ENCODE data around the gene POU3F1. TPM values are rescaled to one million over a fixed set of nuclear protein-coding genes. Genes with fewer than 3 reads are reported as not detected.

The POU3F1 gene
- total and polyA plus RNA-seq, 2 of the 4 experiments (the other 2 are of a cell fraction) = not detected

DNA sequence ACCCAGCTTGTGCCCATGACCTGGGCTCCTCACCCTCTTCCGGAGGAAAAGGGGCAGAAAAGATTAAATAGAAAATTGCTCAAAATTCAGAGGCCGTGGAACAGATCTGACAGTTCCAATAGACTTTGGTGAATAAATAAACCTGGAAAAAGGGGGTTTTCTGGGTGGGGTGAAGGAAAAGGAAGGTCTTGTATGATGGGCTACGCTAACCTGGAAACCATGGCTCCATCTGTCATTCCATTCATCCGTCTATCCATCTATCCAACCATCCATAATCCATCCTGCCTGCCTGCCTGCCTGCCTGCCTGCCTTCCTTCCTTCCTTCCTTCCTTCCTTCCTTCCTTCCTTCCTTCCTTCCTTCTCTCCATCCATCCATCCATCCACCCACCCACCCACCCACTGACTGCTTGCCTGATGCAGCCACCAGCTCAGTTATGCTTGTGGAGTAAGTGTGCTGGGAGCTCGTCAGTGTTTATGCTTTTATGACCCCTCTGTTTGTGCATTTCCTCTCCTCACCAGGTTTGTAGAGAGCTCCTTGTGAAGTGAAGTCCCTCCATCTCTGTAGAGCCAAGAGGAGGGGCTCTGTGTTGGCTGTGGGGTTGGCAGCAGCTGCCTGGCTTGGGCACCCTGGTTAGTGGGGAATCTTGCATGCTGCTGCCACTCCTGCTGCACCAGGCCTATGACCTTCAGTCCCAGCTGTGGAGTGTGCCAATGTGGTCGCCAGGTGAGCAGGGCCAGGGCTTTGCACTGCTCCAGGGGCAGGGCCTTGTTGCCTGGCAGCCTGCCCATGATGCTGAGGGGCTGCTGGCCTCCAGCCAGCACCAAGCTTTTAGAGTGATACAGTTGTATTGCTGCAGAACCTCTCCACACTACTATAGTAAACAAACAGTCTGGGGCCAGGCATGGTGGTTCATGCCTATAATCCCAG, 16.0 kb upstream of the POU3F1 start:
- H3K9me3 ChIP-seq (ENCODE audit: control insufficient read depth, insufficient read depth, low read length) = no peaks in the 10 kb centered on the region
- dilution Hi-C loops (cut with HindIII; ENCODE audit: low sequenced_read_pairs, unreplicated experiment) (no loop called here), intact Hi-C loops (cut with micrococcal nuclease) (no loop called here), in situ Hi-C loops (cut with MboI; ENCODE audit: low sequenced_read_pairs) (no loop called here)
- H3K18ac ChIP-seq (ENCODE audit: low read depth, low read length) = no peak overlapping the region
- TF ChIP-seq, protein P1, sequence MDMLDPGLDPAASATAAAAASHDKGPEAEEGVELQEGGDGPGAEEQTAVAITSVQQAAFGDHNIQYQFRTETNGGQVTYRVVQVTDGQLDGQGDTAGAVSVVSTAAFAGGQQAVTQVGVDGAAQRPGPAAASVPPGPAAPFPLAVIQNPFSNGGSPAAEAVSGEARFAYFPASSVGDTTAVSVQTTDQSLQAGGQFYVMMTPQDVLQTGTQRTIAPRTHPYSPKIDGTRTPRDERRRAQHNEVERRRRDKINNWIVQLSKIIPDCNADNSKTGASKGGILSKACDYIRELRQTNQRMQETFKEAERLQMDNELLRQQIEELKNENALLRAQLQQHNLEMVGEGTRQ (IDR thresholded peaks at IDR 0.05; ENCODE audit: low read depth, low read length) = no peak
- no peak for TF ChIP-seq FOS (IDR thresholded peaks at IDR 0.05; ENCODE audit: low read depth, low read length)
- no peak overlapping the region for H3K9ac ChIP-seq (ENCODE audit: low read depth, low read length)
- no peak overlapping the region for H4K91ac ChIP-seq (ENCODE audit: insufficient read depth, low read depth, low read length)
- DNase-seq = no peak
- no peaks in the 10 kb centered on the region for H4K20me1 ChIP-seq (ENCODE audit: insufficient read depth, low read length)
- no peak overlapping the region for H2BK5ac ChIP-seq (ENCODE audit: low read depth, low read length, poor library complexity, severe bottlenecking)
- H4K8ac ChIP-seq (ENCODE audit: low read depth in 2 of 2, low read length in 2 of 2) = no peak overlapping the region
- H2AK9ac ChIP-seq (replicated peaks; ENCODE audit: low read depth, low read length, poor library complexity) = no peak overlapping the region
- no peak overlapping the region for H3K4me2 ChIP-seq (ENCODE audit: low read depth, low read length)
- 83% methylated on average over 1 of the region's 6 CpGs; no CpG with 5 or more reads in 1 of the 2 experiments for WGBS, 2 experiments (ENCODE audit: extremely low coverage in 2 of 2, insufficient read length in 1 of 2)
- H3K4me3 ChIP-seq (ENCODE audit: insufficient read depth, low read depth, low read length) = no peak overlapping the region
- no peaks in the 10 kb centered on the region for H3K79me1 ChIP-seq (ENCODE audit: low read depth in 1 of 2, low read length in 2 of 2)
- no peak overlapping the region for H2BK20ac ChIP-seq (ENCODE audit: low read depth, low read length)
- H3K4ac ChIP-seq (ENCODE audit: low read depth, low read length) = no peak overlapping the region
- H3K14ac ChIP-seq (replicated peaks; ENCODE audit: low read depth, low read length) = no peak overlapping the region
- no peak overlapping the region for H3K27ac ChIP-seq (ENCODE audit: insufficient read depth, low read length)
- no peaks in the 10 kb centered on the region for H3K4me1 ChIP-seq (ENCODE audit: control insufficient read depth, insufficient read depth, low read length)
- H2AK5ac ChIP-seq (ENCODE audit: low read depth, low read length) = no peak overlapping the region
- no peak for ATAC-seq (ENCODE audit: low read depth)
- no TSS peak for BruUV-seq (replicated peaks)
- H3K36me3 ChIP-seq (ENCODE audit: control insufficient read depth, insufficient read depth, low read length) = no peaks in the 10 kb centered on the region
- no peak overlapping the region for H2BK120ac ChIP-seq (ENCODE audit: low read depth, low read length)
- H3K23ac ChIP-seq (ENCODE audit: low read depth, low read length) = no peak overlapping the region
- CTCF ChIA-PET = interaction anchor here (0.7 kb wide), 1 partner anchor 9 kb away, joined by 3 read pairs; no protein-coding TSS in a partner anchor
- H3K27me3 ChIP-seq (ENCODE audit: control insufficient read depth, insufficient read depth, low read length) = peaks cover 19% of the 10 kb centered on the region
- no peak overlapping the region for H2BK15ac ChIP-seq (ENCODE audit: low read depth, low read length)
- H3K56ac ChIP-seq (ENCODE audit: extremely low read depth, insufficient read depth, low read length) = no peak overlapping the region
- H3K9me1 ChIP-seq (ENCODE audit: insufficient read depth, low read length) = no peaks in the 10 kb centered on the region
- no peak overlapping the region for H2AFZ ChIP-seq (replicated peaks; ENCODE audit: low read length, poor library complexity)
- H4K5ac ChIP-seq (ENCODE audit: low read depth, low read length) = no peak overlapping the region
- POLR2A ChIA-PET (ENCODE audit: unreplicated experiment) = no interaction called here
